ENCODE data around the gene TENT5C.

DNA sequence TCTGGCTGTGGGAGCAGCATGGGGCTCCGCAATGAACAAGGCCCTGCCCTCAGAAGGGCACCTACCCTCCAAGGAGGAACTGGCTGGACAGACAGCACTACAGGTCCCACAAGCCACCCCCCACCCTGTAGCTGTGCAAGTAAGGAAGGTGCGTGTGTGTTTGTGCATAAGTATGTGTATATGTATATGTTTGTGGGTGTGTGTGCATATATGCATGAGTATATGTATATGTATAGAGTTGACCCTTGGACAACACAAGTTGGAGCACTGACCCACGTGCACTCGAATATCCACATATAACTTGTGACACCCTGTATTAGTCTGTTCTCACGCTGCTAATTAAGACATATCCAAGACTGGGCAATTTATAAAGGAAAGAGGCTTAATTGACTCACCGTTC is 22.6 kb upstream of the TENT5C start:
- TF ChIP-seq, protein P1, sequence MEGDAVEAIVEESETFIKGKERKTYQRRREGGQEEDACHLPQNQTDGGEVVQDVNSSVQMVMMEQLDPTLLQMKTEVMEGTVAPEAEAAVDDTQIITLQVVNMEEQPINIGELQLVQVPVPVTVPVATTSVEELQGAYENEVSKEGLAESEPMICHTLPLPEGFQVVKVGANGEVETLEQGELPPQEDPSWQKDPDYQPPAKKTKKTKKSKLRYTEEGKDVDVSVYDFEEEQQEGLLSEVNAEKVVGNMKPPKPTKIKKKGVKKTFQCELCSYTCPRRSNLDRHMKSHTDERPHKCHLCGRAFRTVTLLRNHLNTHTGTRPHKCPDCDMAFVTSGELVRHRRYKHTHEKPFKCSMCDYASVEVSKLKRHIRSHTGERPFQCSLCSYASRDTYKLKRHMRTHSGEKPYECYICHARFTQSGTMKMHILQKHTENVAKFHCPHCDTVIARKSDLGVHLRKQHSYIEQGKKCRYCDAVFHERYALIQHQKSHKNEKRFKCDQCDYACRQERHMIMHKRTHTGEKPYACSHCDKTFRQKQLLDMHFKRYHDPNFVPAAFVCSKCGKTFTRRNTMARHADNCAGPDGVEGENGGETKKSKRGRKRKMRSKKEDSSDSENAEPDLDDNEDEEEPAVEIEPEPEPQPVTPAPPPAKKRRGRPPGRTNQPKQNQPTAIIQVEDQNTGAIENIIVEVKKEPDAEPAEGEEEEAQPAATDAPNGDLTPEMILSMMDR (IDR thresholded peaks at IDR 0.05), result no peak
- TF ChIP-seq POLR2A (IDR thresholded peaks at IDR 0.05), result no peak
